GM18517 (cell line): ENCODE measurements around the gene CASZ1.

Experiments
- ATAC-seq: cut with Tn5 transposase; IDR thresholded peaks from one replicate; pipeline ENCODE4 v1.9.1; 2021; ENCODE audit warnings: mild to moderate bottlenecking, moderate library complexity; ENCODE audit not compliant: unreplicated experiment

Gene CASZ1

GRCh38 chr1:10615932-10616671, 180.3 kb downstream of the CASZ1 start:
- no peak for ATAC-seq

- no peak for ATAC-seq
Measured at GRCh38 chr1:10615332-10615731, 181.1 kb downstream of the CASZ1 start.

DNA sequence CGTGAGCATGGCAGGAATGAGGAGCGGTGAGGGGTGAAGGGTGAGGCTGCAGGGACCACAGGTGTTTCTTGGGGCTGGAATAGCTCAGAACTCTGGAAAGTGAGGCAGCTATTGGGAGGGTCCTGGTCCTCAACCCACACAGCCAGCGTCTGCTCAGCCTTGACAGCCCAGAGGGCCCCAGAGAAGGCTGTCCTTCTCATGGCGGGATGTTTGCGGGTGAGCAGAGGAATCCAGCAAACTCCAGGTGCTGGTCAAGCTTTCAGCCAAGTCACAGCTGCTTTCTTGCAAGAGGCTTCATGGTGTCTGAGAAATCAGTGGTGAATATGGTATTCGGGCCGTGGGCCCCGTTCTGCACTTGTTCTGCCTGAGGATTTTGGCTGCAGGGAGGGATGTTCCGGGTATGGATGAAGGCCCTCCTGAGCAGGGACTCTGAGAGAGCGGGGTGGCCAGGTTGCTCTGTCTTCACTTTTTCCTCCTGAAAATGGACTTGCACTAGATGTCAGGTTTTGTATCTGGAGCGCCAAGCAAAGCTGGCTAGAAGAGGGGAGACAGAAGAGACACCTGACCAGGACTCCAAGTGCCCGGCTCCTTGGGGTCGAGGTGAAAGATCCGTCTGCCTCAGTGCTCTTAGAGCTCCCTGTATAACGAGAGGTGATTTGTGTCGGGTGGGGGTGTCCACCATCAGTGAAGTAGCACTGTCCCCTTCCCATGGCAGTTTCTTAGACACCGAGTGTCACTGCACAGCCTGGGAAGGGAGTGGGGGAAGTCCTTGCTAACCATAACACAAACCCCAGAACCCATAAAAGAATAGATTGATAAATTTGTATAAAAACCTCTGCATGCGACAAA, 181.8 kb downstream of the CASZ1 start:
- ATAC-seq: no peak

GRCh38 chr1:10613861-10614260, 182.6 kb downstream of the CASZ1 start:
- no peak for ATAC-seq

- no peak for ATAC-seq
Measured at GRCh38 chr1:10613340-10613739, 183.1 kb downstream of the CASZ1 start.

DNA sequence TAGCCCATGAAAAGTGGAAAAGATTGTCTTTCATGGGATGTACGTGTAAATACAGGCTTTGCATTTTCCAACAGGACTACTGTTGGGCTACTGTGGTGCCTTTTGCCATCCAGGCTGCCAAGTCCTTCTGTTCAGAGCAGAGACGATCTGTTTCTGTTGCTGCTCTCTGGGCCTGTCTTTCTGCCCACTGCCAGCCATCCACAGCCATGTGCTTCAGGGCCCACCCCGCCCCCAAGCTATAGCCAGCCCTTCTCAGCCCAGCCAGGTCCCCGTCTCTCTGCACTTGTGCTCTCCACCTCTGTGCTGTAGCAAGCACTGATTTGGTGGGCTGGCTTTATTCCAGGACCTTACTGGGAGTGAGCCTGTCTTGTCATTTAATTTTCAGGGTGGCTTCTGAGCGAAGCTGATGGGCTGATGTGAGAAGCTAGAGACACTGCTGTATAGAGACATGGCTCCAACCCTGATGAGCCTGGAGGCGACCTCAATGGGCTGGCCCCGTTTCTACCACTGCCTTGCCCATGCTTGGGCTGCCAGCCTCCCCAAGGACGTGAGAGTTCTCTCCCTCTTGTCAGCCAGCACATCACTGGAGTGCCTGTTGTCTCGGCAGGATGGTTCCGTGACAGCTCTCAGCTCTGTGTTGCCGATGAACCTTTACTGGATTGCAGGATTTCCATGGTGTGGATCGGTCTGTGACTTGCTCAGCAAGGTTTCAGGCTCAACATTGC, 183.8 kb downstream of the CASZ1 start:
- ATAC-seq: no peak

DNA sequence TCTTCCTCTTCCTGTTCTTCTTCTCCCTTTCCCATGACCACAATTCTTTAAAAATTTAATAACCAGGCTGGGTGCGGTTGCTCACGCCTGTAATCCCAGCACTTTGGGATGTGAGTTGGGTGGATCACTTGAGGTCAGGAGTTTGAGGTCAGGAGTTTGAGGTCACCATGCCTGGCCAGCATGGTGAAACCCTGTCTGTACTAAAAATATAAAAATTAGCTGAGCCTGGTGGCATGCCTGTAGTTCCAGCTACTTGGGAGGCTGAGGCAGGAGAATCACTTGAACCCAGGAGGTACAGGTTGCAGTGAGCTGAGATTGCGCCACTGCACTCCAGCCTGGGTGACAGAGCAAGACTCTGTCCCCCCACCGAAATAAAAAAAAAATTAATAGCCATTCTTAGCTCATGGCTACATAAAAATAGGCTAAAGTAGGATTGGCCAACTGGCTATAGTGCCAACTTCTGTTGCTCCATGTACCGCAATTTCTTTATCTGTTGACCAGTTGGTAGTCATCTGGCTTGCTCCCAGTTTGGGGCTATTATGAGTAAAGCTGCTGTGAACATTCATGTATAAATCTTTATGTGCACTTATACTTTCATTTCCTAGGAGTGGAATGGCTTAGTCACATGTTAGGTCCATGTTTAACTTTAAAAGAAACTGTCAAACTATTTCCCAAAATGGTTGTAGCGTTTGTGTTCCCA, 185.4 kb downstream of the CASZ1 start:
- ATAC-seq: no peak

DNA sequence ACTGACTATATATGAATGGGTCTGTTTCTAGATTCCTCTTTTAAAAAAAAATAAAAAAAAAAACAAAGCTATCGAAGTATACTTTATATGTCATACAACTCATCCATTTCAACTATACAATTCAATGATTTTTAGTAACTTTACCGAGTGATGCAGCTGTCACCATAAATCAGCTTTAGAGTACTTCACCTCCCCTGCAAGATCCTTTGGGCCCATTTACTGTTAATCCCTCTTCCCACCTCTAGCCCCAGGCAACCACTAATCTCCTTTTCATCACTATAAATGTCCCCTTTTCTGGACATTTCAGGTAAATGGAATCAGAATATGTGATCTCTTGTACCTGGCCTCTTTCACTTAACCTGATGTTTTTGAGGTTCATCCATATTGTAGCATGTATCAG, 187.8 kb downstream of the CASZ1 start:
- no peak for ATAC-seq

GRCh38 chr1:10607228-10607627, 189.2 kb downstream of the CASZ1 start:
- no peak for ATAC-seq

GRCh38 chr1:10606064-10606463, 190.4 kb downstream of the CASZ1 start:
- ATAC-seq: no peak

GRCh38 chr1:10604966-10605365, 191.5 kb downstream of the CASZ1 start:
- no peak for ATAC-seq

- no peak for ATAC-seq
Measured at GRCh38 chr1:10602936-10603335, 193.5 kb downstream of the CASZ1 start.

- no peak for ATAC-seq
Measured at GRCh38 chr1:10601342-10602070, 194.9 kb downstream of the CASZ1 start.

DNA sequence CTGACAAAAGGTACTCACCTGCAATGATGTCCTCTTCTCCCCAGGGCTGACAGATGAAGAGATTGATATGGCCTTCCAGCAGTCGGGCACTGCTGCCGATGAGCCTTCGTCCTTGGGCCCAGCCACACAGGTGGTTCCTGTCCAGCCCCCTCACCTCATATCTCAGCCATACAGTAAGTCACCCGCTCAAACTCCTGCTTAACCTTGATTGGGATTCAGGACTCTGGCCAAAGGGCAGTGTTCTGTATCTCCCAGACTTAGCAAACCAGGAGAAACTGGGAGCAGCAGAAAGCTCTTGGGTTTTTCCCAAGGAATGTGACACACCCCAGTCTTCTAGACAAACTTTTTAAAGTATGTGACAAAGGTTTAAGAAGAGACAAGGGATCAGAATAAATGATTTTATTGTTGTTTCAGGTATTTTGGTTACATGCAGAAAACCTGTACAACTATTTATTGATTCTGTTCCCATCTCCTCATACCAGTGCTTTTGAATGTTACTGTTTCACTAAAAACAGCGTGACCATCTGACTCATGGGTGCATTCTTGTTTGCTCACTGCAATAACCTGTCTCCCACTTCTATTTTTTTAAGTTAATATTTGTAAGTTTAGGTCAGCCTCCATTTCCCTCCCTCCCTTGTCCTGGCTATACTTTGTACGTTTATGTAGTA, 197.1 kb downstream of the CASZ1 start:
- ATAC-seq: no peak

DNA sequence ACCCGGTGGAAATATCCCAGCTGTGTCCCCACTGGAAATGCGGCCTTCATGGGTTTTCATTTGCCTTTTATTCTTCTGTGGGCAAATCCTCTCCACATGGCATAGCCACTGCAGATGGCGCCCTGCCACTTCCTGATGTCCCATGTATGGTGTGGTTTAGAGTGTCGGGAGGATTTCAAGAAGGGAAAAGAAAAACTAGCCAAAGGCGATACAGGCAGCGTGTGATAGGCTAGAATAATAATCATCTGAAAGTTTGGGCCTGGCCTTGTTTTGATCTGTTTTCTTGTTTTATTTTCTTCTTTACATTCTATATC, 198.1 kb downstream of the CASZ1 start:
- no peak for ATAC-seq

DNA sequence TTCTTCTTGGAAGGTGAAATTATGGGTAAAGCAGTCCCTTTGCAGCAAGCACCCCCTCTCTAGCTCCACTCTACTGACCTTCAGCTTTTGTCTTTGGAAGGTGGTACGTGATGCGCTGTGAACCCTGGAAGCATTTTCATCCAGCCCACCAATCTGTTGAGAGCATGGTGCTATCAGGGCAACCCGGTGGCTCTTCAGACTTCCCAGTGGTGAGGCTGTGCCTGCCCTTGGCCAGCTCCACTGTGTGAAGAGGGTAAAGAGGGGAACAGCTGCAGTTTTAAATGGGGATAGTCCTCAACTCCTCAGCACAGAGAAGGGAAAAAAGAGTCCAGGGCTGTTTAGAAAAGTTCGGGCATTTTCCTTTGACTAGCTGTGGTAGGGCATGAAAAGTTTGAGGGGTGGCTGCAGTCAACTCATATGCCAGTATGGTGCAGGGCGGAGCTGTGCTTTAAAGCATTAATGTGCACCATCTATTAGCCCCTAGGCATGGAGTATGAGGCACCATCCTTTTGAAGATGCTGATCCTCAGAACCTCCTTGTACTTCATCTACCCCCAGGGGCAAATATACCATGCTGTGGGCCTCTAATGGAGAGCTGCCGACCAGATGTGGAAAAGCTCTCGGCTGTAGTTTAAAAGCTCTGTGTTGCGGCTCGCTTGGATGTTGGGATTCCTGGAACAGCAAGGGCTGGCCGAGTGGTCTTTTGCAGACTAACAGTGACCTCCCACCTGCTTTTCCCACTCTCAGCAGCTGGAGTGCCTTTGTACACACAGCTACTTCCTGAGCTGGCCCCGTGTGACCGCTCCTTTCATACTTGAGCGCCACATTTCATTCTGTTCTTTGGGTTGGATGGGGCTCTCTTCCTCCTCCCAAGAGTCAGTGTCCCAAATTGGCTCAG, 198.7 kb downstream of the CASZ1 start:
- ATAC-seq: no peak

- ATAC-seq: no peak
Measured at GRCh38 chr1:10596780-10597179, 199.7 kb downstream of the CASZ1 start.

- no peak for ATAC-seq
Measured at GRCh38 chr1:10594595-10595223, 201.7 kb downstream of the CASZ1 start.
